Prostate gland (tissue), 2 donors: ENCODE data around the gene ACTG1.

ENCODE experiments used
- POLR2A ChIP-seq: fragments of 450-650 bp; IDR thresholded peaks from one replicate; pipeline ENCODE4 v1.6.1; 2016; ENCODE audit warnings: antibody characterized with exemption, mild to moderate bottlenecking
- POLR2AphosphoS5 ChIP-seq: sonication (generic); formaldehyde crosslinking; IDR thresholded peaks from one replicate; pipeline ENCODE4 v1.6.1; 2017; ENCODE audit warnings: antibody characterized with exemption
- TF ChIP-seq, protein P1 (sequence below), 4 experiments: fragments of 200-600 bp in 2 of 4; fragments of 450-650 bp in 2 of 4; sonication (generic) in 2 of 4; IDR thresholded peaks; 1 replicate in 3 of 4; 2 replicates in 1 of 4; pipeline ENCODE4 v1.5.1; 2016 to 2019; ENCODE audit warnings: antibody characterized with exemption in 4 of 4, mild to moderate bottlenecking in 2 of 4, moderate library complexity in 2 of 4

DNA sequence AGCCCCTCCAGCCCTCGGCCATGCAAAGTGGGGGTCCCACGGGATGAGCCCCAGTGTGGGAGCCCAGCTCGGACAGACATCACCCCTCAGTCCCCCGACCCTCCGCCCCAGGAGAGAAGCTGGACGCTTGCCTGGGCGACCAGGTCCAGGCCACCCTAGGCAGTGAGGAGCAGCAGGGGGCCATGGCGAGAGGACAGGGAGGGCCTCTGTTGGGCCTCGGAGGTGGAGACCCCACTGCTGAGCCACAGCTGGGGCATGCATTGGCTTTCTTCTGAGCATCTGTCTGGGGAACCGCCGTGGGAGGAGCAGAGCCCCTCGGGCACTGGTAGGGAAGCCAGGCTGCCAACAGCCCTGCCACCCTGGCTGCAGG is 13.0 kb downstream of the ACTG1 start:
- TF ChIP-seq, protein P1, sequence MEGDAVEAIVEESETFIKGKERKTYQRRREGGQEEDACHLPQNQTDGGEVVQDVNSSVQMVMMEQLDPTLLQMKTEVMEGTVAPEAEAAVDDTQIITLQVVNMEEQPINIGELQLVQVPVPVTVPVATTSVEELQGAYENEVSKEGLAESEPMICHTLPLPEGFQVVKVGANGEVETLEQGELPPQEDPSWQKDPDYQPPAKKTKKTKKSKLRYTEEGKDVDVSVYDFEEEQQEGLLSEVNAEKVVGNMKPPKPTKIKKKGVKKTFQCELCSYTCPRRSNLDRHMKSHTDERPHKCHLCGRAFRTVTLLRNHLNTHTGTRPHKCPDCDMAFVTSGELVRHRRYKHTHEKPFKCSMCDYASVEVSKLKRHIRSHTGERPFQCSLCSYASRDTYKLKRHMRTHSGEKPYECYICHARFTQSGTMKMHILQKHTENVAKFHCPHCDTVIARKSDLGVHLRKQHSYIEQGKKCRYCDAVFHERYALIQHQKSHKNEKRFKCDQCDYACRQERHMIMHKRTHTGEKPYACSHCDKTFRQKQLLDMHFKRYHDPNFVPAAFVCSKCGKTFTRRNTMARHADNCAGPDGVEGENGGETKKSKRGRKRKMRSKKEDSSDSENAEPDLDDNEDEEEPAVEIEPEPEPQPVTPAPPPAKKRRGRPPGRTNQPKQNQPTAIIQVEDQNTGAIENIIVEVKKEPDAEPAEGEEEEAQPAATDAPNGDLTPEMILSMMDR (IDR thresholded peaks at IDR 0.05) = no peak
- TF ChIP-seq POLR2AphosphoS5 (no peak), POLR2A (no peak)
